Caki2 (cell line): ENCODE results near the gene JPT1. TPM values are rescaled to one million over a fixed set of nuclear protein-coding genes. Genes with fewer than 3 reads are reported as not detected.
A peak's percentile ranks its signal among the peaks of the same experiment; 100 is the strongest.
"Not testable (repeated sequence)": the region's sequence is repeated elsewhere in the genome, so short reads cannot be mapped to it uniquely, and the experiment has no call there.

Source experiments
- DNase-seq: peaks from one replicate; pipeline ENCODE4 v3.0.0-alpha.2; 2015; ENCODE audit warnings: low read depth
- in situ Hi-C: cut with HindIII; loops from 2 replicates; pipeline ENCODE4 v1.10.0; 2016; ENCODE audit warnings: low sequenced_read_pairs, low pct_unique_long_range_greater_than_20kb, mixed read lengths
- total RNA-seq: library from RNA; depleted of rRNA; stranded (reverse); fragments of >200 nt; shearing (Covaris generic); gene quantifications from 2 replicates; pipeline ENCODE4 v1.2.3, GENCODE V29; 2014; ENCODE audit warnings: low replicate concordance; rRNA removed

JPT1 gene, protein sequence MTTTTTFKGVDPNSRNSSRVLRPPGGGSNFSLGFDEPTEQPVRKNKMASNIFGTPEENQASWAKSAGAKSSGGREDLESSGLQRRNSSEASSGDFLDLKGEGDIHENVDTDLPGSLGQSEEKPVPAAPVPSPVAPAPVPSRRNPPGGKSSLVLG
- 276 and 299 TPM in 2 replicates for total RNA-seq

DNA sequence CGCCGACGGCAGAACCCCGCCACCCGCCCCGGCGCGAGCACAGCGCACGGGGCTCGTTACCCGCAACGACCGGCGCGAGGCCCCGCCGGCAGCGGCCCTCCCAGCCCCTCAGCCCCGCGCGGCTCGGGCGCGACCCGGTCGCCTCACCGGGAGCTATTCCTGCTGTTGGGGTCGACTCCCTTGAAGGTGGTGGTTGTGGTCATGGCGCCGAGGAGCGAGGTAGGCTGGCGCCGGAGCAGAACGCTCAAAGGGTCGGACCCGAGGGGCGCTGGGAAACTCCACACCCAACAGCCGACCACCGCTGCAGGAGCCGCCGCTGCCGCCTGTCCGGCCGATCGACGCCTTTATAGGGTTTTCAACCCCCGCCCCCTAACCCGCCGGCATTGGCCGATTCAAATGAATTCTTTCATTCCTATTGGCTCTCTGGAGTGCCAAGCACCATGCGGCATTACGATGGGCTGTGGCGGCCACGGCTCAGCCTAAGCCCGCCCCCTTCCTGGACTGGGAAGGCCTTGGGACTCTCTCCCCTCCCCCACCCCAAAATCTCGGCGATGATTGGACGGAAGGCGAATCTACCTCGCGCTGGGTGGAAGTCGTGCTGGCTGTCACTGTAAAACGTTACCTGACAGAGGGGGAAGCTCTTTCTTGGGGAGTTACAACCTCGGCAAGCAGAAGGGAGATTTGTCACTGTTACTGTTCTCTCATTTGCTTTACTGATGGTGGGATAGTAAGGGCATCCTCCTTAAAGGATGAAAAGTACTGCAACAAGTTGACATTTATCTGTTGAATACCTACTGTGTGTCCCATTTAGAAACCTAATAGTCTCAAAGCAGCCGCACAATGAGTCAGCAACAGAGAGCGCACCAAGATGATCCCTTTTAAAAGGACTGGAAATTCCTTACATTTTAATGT, at the start of gene JPT1:
TSS of gene JPT1 (minus strand) at position 318 of the 912 bp plus-strand sequence. CDS start at position 203, 115 bp downstream.
- DNase-seq, result peak; percentile 99
- in situ Hi-C loops, result no loop called here

DNA sequence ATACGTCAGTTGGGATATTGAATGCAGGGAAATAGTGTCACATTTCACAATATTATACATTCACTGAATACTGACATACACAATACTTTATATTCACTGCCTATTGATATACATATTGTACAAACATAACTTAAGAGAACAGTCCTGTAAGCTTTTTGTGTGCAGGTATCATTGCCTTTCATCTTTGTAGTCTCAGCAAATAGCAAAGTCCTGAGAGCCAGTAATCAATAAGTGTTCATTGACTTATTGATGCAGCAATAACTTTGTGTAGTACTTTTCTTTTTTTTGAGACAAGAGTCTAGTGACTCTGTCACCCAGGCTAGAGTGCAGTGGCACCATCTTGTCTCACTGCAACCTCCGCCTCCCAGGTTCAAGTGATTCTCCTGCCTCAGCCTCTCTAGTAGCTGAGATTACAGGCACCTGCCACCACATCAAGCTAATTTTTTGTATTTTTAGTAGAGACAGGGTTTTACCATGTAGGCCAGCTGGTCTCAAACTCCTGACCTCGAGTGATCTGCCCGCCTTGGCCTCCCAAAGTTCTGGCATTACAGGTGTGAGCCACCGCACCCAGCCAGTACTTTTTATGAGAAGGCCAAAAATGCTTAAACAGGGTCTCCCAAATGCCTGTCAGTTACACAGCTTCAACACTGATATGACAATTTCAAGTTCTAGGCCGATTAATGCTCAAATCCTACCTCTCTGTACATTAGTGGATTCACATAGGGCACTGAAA, 45.7 kb upstream of the JPT1 start:
- in situ Hi-C loops, result no loop called here
- DNase-seq, result no peak

DNA sequence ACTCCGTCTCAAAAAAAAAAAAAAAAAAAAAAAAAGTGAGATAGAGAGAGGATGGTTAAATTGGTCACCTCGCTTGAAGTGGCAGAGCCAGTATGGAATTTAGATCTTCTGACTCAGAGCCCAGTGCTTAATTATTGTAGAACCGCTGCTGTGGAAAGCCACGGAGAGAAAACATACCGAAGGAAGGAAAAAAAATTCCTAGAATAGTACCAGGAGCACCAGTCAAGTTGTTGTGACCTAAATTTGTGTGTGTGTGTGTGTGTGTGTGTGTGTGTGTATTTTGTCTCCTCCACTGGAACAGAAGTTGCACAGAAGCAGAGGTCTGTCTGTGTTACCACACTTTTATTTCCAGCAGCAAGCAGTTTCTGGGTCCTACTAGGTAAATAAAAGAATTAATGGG, 40.6 kb upstream of the JPT1 start:
- in situ Hi-C loops, result no loop called here
- DNase-seq, result peak; percentile 97

- in situ Hi-C loops, result no loop called here
- peak; percentile 75 for DNase-seq
These were observed 37.3 kb upstream of the JPT1 start for GRCh38 chr17:75191584-75191983.

GRCh38 chr17:75188614-75189013, 34.3 kb upstream of the JPT1 start:
- in situ Hi-C loops, result no loop called here
- DNase-seq, result no peak

DNA sequence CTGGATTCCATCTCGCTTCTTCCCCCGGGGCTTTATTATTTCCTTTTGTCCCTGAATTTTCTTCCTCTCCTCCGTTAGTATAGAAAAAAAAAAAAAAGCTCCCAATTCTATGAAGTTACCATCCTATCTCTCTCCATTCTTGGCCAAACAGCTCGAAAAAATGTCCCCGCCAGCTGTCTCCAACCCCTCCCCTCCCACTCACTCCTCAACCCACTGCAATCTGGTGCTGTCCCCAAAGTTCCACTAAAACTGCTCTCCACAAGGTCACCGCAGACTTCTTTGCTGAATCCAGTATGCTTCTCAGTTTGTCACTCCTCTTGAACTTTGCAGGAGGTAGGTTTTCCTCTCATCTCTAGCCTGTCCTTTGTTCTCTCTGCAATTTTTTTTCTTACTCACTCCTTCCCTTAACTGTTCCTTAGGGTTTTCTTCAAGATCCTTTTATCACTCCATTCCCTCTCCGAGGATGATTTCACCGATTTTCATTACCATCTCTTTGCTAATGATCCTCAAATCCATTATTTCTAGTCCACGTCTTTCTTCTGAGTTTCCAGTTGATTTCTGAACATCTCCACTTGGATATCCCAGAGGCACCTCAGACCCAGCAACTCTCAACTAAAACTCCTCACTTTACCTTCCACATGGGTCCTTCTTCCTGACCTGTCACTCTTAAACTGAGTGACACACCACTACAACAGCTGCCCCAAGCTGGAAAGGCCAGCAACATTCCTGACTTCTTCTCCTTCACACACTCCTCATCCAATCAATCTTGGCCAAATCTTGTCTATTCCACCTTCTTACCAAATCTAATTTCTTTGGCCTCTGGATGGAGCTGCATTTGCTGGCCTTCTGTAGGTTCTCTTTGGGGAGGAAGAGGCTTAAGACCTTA, 29.9 kb upstream of the JPT1 start:
- no peak for DNase-seq
- in situ Hi-C loops, result no loop called here

DNA sequence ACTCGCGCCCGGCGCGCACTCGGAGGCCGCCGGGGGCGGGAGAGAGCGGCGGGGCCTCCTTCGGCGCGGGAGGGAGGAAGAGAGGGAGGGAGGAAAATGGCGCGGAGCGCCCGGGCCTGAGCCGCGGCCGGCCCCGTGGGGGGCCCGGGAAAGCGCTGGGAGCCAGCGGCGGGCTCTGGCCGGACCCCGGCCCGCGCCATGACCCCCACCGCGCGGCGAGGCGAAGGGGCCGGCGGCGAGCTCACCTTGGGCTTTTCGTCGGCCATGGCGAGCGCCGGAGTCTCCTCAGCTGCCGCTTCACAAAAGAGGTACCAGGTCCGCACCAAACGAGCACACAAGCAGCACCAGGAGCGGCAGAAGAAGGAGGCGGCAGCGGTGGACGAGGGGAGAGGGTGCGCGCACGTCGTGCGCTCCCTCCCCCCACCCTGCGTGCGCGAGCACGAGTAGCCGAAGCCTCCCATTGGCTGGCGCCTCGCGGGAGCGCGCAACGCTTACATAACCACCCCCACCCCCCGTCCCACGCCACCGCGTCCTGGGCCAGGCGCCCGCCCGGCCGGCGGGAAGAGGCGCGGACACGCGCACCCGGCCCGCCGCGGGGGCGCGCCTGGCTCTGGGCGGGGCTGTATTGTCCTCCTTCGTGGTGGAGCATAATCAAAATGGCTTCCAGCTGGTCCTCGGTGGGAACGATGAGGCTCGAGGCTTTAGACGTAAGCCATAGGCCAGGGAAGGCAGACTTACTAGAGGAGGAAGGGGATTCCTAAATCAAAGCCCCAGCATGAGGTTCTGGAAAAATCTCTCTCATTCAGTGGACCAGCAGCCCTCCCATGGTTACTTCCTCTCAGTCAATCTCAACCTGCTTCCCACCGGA, 28.5 kb upstream of the JPT1 start, which contains the start of gene SUMO2:
TSS of gene SUMO2 (minus strand) at position 391 of the 868 bp plus-strand sequence. CDS start at position 266, 125 bp downstream.
- DNase-seq, result peak; percentile 97
- in situ Hi-C loops, result no loop called here

DNA sequence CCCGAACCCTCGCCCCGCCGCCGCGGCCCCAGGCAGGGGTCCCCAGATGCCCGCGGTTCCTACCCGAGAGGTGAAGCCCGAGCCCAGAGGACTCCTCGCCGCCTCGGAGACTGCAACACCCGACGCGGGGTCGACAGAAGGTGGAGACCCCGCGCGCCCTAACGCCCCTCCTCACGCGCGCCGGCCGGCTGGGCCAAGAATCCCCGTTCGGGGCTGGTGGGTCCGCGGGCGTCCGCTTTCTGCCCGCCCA, 27.9 kb upstream of the JPT1 start:
- in situ Hi-C loops, result no loop called here
- DNase-seq, result peak; percentile 31

GRCh38 chr17:75181608-75182318, 27.5 kb upstream of the JPT1 start:
- in situ Hi-C loops, result no loop called here
- no peak for DNase-seq

DNA sequence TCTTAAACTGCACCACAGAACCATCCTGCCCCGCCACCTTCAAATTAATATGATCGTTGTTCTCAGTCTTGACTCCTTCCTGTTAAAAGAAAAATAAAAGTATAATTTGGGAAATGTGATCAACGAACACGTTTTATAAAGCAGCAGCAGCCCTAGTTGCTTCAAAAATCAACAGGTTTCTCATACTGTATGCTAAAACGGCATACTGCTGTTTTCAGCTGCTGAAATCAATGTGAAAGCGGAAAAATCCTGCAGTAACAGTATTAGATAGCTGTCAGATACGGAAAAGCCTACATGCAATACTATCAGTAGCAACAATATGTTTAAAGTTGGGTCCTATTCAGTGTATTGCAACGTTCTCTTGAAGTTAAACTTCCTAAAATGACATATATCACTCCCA, 26.8 kb upstream of the JPT1 start:
- no peak for DNase-seq
- in situ Hi-C loops, result no loop called here

- no peak for DNase-seq
- in situ Hi-C loops, result no loop called here
These were observed 24.1 kb upstream of the JPT1 start for GRCh38 chr17:75178453-75178852.

- in situ Hi-C loops, result no loop called here
- DNase-seq, result no peak
These were observed 22.3 kb upstream of the JPT1 start for GRCh38 chr17:75176625-75177024.

GRCh38 chr17:75174996-75175395, 20.7 kb upstream of the JPT1 start:
- in situ Hi-C loops, result no loop called here
- no peak for DNase-seq

DNA sequence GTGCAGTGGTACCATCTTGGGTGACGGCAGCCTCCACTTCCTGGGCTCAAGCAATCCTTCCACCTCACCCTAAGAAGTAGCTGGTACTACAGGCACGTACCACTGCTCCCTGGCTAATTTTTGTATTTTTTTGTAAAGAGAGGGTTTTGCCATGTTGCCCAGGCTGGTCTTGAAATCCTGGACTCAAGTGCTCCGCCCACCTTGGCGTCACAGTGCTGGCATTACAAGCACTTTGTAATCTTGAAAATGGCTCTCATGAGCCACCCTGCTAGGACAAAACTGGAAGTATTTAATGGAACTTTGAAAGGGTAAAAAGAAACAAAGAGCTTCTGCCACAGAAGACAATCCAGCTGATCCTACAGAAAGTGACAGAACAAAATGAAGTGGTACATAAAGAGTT, 19.2 kb upstream of the JPT1 start:
- in situ Hi-C loops, result no loop called here
- no peak for DNase-seq

- in situ Hi-C loops, result no loop called here
- DNase-seq, result no peak
These were observed 14.7 kb upstream of the JPT1 start for GRCh38 chr17:75168998-75169397.

DNA sequence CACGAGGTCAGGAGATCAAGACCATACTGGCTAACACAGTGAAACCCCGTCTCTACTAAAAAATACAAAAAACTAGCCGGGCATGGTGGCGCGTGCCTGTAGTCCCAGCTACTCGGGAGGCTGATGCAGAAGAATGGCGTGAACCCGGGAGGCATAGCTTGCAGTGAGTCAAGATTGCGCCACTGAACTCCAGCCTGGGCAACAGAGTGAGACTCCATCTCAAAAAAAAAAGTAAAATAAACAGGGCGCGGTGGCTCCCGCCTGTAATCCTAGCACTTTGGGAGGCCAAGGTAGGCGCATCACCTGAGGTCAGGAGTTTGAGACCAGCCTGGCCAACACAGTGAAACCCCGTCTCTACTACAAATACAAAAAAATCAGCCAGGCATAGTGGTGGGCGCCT, 10.3 kb upstream of the JPT1 start:
- in situ Hi-C loops, DNase-seq: not testable (repeated sequence)

DNA sequence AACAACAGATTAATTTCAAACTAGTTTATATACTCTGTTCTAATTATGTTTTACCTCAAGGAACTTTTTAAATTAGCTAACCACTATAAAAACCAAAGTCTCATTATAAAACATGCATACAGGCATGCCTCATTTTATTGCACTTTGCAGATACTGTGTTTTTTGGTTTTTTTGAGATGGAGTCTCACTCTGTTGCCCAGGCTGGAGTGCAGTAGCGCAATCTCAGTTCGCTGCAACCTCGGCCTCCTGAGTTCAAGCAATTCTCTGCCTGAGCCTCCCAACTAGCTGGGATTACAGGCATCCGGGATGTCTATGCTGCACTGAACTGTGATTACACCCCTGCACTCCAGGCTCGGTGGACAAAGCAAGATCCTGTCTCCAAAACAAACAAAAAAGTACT, 8.8 kb upstream of the JPT1 start:
- in situ Hi-C loops, result no loop called here

More for the DNA sequence above, 8.8 kb upstream of the JPT1 start:
- no peak for DNase-seq
